Measurements from ENCODE around the gene MAML1. TPM values are rescaled to one million over a fixed set of nuclear protein-coding genes. Genes with fewer than 3 reads are reported as not detected.
"Not testable (repeated sequence)": the region's sequence is repeated elsewhere in the genome, so short reads cannot be mapped to it uniquely, and the experiment has no call there.

MAML1 gene
- total RNA-seq, 1 donor from 2014 or later: 25.1 TPM

DNA sequence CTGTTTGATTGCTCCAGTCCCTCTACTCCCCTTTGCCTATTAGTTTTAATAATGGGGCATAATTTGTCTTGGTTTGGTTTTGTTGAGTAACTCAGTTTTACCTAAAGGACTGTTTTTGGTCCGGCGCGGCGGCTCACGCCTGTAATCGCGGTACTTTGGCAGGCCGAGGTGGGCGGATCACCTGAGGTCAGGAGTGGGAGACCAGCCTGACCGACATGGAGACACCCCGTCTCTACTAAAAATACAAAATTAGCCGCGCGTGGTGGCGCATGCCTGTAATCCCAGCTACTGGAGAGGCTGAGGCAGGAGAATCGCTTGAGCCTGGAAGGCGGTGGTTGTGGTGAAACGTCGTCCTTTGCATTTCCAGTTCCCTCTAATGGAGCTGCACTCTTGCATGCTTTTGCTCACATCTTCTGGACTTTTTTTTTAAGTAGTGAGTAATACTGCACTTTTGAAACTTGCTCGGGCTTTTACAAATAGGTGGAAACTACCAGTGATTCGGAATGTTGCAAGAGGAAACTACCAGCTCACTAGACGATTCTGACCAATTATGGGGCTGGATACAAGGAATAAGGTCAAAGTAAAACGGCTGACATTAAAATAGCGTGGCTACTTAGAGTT lies 721 bp upstream of the MAML1 start:
- DNase-seq (ENCODE audit: extremely low read depth, low read depth, low spot score): peak; percentile 44

DNA sequence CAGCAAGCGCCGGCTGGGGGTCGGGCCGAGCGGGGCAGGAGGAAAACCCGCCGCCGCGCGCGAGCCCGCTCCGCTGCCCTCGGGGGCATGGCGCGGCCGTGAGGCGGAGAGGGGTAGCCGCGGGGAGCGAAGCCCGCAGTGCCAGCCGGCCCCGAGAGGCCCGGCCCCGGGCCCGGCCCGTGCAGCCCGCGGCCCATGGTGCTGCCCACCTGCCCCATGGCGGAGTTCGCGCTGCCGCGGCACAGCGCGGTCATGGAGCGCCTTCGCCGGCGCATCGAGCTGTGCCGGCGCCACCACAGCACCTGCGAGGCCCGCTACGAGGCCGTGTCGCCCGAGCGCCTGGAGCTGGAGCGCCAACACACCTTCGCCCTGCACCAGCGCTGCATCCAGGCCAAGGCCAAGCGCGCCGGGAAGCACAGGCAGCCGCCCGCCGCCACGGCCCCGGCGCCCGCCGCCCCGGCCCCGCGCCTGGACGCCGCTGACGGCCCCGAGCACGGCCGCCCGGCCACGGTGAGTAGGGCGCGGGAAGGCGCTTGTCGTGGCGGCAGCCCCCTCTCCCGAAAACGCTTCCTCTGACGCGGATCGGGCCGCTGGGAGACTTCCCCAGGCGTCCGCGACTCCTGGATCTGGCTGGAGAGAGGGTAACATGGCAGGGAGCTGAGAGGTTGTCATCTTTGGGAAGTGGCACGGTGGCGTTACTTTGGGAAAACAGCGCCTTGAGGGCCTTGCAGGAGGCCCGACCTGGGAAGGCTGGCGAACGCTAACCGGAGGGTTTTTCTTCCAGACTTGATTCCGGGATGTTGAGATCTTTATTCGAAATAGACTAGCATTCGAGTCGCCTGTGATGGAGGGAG lies 523 bp downstream of the MAML1 start:
- DNase-seq (ENCODE audit: extremely low read depth, low read depth, low spot score): no peak

DNA sequence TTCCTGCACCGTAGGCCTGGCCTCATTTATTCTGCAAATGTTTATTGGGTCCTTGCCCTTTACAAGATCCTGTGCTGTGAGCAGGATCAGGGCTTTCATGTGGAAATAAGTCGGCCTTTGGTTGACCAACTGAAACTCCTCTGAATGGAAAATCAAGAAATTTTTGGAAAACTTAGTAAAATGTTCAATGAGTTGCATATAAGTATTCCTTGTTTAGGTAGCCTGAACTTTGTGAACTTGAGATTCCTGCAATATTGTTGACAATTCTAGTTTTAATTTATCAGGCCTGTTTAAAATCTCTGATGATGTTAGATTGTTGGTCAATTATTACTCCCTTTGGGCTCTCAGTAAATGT lies 1.1 kb downstream of the MAML1 start:
- peak; percentile 9 for DNase-seq (ENCODE audit: extremely low read depth, low read depth, low spot score)

DNA sequence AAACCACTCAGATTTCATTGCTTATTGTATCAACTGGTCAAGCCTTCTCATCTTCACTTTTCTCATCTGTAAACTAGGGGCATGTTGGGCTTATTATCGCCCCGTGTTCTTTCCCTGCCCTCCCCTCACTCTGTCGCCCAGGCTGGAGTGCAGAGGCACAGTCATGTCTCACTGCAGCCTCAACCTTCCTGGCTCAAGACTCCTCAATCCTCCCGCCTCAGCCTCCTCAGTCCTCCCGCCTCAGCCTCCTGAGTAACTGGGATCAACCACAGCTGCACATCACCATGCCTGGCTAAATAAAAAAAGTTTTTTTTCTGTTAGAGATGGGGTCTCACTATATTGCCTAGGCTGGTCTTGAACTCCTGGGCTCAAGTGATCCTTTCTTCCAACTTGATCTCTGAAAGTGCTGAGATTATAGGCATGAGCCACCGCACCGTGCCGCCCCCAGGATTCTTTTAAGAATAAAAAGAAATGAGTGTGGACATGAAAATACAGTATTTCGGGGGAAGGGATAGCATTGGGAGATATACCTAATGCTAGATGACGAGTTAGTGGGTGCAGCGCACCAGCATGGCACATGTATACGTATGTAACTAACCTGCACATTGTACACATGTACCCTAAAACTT lies 2.0 kb downstream of the MAML1 start:
- no peak for DNase-seq (ENCODE audit: extremely low read depth, low read depth, low spot score)

DNA sequence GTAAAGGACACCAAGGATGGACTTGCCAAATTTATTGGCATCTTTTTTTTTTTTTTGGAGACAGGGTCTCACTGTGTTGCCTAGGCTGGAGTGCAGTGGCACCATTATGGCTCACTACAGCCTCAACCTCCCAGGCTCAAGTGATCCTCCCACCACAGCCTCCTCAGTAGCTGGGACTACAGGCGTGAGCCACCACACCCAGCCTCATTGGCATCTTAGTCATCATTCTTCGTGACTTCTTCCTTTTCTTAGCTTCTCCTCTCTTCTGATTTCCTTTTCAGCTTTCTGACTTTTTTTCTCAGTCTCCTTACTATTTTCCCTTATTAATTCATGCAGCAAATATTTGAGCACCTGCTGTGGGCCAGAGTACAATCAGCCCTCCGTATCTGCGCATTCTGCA lies 6.1 kb downstream of the MAML1 start:
- DNase-seq (ENCODE audit: extremely low read depth, low read depth, low spot score): no peak

DNA sequence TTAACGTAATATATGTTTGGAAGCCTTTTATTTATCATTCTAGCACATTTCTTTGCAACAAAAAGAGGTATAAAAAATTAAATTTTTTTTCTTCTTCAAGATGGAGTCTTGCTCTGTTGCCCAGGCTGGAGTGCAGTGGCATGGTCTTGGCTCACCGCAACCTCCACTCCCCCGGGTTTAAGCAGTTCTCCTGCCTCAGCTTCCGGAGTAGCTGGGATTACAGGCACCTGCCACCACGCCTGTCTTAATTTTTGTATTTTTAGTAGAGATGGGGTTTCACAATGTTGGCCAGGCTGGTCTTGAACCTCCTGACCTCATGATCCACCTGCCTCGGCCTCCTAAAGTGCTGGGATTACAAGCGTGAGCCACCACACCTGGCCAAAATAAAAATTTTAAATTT lies 11.5 kb downstream of the MAML1 start:
- DNase-seq (ENCODE audit: extremely low read depth, low read depth, low spot score): not testable (repeated sequence)

DNA sequence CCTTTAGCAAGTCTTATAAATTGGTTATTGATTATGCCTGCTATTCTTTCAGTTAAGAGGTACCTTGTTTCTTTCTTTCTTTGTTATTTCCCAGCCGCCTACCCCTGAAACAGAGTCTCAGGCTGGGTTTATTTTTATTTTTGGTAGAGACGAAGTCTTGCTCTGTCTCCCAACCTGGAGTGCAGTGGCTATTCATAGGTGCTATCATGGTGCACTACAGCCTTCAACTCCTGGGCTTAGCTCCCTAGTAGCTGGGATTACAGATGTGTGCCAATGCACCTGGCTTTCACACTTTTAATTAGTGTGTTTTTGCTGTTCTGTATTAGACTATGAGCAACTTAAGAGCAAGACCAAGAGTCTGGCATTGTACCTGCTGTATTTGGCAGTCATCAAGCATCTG lies 14.2 kb downstream of the MAML1 start:
- no peak for DNase-seq (ENCODE audit: extremely low read depth, low read depth, low spot score)

DNA sequence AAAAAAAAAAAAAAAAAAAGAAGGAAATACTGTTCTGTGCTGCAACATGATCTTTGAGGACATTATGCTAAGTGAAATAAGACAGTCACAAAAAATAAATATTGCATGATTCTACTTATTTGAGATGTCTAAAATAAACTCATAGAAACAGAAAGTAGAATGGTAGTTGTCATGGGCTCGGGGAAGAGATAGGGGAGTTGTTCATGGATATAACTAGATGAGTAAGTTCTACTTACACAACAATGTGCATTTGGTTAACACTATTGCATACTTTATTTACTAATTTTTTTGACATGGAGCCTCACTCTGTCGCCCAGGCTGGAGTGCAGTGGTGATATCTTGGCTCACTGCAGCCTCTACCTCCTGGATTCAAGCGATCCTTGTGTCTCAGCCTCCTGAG lies 15.2 kb downstream of the MAML1 start:
- DNase-seq (ENCODE audit: extremely low read depth, low read depth, low spot score): no peak

DNA sequence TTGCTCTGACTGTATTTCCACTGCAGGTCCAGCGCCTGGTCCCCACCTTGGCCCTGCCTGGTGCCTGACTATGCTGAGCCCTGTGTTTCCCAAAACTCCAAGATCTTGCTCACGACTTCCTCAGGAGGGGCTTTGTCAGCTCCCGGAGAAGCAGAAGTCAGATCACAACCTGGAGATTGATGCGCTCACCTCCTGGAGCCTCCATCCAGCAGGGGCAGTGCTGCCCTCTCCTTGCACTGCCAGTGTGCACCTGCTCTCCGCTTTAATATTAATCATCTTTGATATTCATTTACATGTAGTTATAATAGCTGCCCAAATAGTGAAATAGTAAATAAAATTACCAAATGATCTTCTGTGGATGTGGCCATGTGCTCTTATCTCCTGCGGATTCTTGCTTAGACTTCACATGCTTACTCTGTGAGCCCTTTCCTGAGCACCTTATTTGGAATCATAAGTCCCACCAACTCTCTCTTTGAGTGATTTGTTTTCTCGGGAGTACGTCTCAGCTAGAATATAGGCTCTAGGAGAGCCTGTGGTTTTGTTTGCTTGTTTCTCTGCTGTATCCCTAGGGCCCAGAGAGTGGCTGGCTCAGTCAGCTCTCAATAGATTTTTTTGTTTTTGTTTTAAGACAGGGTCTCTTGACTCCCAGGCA lies 17.4 kb downstream of the MAML1 start:
- no peak for DNase-seq (ENCODE audit: extremely low read depth, low read depth, low spot score)

DNA sequence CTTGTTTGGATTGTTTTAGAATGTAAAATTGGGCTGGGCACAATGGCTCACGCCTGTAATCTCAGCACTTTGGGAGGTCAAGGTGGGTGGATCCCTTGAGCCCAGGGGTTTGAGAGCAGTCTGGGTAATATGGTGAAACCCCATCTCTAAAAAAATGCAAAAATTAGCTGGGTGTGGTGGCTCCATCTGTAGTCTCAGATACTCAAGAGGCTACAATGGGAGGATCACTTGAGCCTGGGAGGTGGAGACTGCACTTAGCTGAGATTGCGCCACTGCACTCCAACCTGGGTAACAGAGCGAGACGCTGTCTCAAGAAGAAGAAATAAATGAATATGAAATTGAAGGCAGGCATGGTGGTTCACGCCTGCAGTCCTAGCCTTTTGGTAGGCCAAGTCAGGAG lies 21.3 kb downstream of the MAML1 start:
- DNase-seq (ENCODE audit: extremely low read depth, low read depth, low spot score): no peak

DNA sequence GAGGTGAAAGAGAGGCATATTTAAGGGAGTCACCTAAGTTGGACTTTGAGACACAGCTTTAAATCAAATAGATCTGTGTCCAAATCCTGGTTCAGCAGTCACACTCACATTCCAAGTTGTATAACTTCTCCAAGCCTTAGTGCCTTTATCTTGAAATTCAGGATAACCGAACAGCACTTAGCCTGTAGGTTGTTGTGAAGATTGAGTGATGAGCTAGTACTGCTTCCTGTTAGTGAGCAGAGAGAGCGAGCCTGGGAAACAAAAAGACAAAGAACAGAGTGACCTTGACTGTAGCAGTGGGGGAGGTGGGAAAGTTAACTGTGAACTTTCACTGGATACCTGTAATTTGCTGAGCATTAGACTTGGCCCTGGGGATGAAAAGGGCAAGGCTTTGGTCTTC lies 22.4 kb downstream of the MAML1 start:
- no peak for DNase-seq (ENCODE audit: extremely low read depth, low read depth, low spot score)

DNA sequence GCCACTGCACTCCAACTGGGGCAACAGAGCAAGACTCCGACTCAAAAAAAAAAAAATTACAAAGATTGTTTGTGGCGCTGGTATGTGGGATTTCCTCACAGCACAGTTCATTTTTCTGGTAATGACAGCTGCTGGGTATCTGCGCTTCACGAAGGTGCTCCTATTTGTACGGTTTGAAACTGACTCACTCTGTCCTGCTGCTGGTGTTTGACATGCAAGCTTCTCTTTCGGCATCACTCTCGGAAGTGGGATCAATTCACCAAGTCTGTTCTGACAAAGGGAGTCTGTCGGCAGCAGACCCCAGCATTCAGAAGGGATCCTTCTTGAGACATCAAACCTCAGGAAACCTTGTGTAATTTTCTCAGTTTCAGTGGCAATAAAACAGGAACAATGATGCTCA lies 26.3 kb downstream of the MAML1 start:
- DNase-seq (ENCODE audit: extremely low read depth, low read depth, low spot score): no peak

DNA sequence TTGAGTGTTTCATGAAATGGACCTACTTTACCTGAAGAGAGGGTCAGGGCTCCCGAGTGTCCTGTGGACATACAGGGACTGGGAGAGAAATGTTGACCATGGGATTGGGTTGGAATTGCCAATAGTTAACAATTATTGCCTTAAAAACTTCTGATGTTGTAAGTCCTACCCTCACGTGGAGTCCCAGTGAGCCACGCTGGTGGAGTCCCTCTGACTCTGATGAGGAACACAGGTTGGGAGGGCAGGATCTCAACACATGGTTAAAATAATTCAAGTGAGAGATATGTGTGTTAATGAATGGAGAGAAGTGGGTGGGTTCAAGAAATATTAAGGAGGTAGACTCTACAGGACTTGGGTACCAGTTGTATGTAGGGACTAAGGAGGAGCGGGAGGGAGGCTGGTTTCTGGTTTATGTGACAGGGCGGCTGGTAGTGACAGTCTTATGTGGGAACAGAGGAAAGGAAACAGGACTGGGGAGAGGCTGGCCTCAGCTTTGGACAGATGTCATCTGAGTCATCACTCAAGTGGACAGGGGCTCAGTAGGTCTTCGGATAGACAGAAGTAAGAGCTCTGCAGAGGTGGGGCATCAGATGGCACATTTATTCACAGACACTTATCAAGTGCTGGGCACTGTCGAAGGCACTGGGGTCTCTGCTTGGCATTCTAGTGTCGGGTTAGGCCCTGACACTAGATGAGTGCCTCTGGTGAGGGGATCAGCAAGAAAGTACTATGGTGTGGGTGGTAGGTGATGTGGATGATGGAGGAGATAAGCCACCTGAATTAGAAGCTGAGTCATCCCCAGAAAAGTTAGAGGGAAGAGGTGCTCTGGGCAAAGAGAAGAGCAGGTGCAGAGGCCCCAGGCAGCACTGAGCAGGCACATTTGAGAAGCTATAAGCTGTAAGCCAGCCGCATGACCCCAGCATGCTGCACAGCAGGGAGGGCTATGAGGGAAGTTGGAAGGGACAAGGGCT lies 27.2 kb downstream of the MAML1 start:
- no peak for DNase-seq (ENCODE audit: extremely low read depth, low read depth, low spot score)

DNA sequence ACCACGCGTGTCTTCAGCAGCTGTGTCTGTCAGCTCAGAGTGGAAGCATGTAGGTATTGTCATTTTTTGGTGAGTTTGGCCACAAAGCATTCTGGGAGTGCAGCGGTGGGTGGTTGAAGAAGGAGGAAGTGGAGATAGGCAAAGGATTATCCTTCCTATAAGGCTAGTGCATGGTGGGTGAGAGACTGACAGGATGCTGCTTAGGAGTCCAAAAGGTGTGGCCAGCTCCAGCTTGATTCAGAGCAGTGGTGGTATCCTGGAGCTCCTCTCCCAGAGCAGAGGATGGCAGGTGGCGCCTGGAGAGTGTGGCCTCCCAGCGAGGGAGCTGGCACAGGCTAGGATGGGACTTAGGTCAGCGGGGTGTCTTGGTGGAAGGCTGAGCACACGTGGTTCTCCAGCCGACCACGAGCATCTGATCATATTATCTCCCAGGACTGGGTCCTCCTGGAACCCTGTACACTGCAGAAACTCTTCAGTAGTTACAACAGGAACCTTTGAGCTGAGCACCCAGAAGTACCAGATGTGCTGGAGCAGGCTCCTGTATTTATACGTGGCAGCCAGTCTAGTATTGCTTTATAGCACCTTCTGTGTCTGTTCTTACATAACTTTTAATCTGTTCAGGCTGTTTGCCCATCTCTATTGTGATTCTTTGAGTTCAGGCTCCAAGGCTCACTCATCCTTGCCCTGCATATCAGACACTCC lies 29.6 kb downstream of the MAML1 start:
- no peak for DNase-seq (ENCODE audit: extremely low read depth, low read depth, low spot score)

DNA sequence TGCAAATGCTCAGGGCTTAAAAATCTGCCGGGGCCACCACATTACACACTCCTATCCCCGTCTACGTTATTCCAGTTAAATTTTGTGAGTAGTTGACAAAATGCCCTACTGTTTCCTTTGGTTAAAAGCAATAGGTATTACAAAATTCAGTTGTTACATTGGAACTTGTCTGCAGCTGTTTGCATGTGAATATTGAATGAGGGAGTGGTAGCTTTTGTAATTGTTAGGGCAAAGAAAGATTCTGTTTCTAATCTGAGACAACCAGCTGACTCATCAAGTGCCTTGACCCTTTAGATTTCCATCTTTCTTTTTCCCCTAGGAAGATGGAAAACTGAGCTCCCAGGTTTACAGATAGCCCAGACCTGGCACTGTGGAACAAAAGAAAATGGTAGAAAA lies 30.2 kb downstream of the MAML1 start:
- DNase-seq (ENCODE audit: extremely low read depth, low read depth, low spot score): no peak

DNA sequence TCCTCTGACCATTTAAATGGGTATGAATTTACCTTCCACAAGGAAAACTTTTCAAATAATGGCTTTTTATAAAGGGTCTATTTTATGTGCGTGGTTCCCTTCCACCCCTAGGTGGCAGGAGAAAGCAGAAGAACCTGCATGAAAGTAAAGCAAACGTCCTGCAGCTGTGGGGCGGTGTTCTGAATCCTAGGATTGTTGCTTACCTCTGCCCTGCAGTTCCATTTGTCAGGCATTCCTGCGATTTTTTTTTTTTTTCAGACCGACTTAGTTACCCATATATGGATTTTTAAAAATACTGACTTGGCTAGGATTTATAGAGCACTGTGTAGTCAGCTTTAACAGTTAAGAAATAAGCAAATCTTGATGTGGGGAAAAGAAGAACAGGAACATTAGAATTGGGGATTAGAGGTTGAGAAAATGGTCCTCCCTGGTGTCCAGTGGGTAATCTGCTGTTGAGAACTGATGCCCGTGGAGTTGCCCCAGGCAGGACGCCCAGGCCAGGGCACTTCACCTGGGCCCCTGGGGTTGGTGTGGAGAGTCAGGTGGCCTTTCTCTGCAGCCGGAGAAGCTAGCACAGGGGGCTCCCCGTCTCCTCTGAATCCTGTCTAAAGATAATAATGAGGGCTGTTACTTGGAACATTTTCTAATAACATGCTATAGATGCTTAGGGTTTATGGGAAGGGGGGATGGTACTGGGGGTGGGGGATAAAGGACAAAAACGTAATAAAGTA lies 30.8 kb downstream of the MAML1 start:
- no peak for DNase-seq (ENCODE audit: extremely low read depth, low read depth, low spot score)

DNA sequence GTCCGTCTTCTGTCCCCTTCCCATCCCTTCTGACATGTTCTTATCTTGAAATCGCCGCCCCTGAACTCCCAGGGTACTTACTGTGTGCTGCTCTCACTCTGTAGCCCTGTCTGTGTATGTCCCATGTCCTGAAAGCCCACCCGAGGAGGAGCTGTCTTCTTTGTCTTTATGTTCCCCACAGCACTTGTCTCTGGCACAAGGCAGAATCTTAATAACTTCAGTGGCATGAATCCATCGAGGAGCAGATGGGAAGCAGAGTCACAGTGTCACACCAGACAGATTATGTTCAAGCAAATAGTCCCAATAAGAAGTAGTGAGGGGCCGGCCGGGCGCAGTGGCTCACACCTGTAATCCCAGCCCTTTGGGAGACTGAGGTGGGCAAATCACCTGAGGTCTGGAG lies 31.4 kb downstream of the MAML1 start:
- no peak for DNase-seq (ENCODE audit: extremely low read depth, low read depth, low spot score)

DNA sequence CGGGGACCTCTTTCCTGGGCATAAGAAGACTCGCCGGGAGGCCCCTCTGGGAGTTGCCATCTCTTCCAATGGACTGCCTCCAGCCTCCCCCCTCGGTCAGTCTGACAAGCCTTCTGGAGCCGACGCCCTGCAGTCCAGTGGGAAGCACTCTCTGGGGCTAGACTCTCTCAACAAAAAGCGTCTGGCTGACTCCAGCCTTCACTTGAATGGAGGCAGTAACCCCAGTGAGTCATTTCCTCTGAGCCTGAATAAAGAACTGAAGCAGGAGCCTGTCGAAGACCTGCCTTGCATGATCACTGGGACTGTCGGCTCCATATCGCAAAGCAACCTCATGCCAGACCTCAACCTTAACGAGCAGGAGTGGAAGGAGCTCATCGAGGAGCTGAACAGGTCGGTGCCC lies 32.8 kb downstream of the MAML1 start:
- peak; percentile 61 for DNase-seq (ENCODE audit: extremely low read depth, low read depth, low spot score)

DNA sequence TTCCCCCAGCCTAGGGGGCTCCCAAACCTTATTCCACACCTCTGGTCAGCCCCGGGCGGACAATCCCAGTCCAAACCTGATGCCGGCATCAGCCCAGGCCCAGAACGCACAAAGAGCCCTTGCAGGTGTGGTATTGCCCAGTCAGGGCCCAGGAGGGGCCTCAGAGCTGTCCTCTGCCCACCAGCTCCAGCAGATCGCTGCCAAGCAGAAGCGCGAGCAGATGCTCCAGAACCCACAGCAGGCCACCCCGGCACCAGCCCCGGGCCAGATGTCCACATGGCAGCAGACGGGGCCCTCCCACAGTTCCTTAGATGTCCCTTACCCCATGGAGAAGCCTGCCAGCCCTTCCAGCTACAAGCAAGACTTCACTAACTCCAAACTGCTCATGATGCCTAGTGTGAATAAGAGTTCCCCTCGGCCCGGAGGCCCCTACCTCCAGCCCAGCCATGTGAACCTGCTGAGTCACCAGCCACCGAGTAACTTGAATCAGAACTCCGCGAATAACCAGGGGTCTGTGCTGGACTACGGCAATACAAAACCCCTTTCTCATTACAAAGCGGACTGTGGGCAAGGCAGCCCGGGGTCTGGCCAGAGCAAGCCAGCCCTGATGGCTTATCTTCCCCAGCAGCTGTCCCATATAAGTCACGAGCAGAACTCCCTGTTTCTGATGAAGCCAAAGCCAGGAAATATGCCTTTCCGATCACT lies 33.6 kb downstream of the MAML1 start:
- DNase-seq (ENCODE audit: extremely low read depth, low read depth, low spot score): no peak
